ENCODE data around the gene GPC3. TPM values are rescaled to one million over a fixed set of nuclear protein-coding genes. Genes with fewer than 3 reads are reported as not detected.

Gene GPC3
- total RNA-seq, 1 donor from 2014 or later: 15.5 TPM

DNA sequence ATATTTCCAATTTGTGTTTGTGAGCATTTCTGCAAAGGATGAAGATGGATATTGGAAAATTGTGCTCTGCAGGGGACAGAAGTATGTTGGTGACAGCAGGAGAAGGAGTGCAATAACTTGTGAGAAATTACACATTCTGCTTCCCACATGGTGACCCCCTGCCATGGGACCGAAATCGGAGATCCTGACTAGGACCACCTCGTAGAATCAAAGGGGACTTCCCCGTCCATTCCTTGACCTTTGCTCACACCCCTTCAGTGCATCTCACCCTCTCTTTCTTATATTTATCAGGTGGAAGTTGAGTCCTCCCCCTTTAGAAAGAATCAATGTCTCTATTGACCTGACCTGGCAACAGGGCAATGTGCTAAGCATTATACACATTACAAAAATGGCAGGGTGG lies 451.2 kb downstream of the GPC3 start:
- Histone ChIP-seq H3K36me3 (no peaks in the 10 kb centered on the region), H3K9me3 (no peaks in the 10 kb centered on the region), H3K4me1 (no peaks in the 10 kb centered on the region), H3K27me3 (no peaks in the 10 kb centered on the region), H3K4me3 (no peak overlapping the region), H3K27ac (no peak overlapping the region)
- no peak for TF ChIP-seq POLR2AphosphoS5 (IDR thresholded peaks at IDR 0.05; ENCODE audit: insufficient read depth in 1 of 2, low read depth in 1 of 2)
- no peak for TF ChIP-seq POLR2A (IDR thresholded peaks at IDR 0.05)
- TF ChIP-seq, protein P1, sequence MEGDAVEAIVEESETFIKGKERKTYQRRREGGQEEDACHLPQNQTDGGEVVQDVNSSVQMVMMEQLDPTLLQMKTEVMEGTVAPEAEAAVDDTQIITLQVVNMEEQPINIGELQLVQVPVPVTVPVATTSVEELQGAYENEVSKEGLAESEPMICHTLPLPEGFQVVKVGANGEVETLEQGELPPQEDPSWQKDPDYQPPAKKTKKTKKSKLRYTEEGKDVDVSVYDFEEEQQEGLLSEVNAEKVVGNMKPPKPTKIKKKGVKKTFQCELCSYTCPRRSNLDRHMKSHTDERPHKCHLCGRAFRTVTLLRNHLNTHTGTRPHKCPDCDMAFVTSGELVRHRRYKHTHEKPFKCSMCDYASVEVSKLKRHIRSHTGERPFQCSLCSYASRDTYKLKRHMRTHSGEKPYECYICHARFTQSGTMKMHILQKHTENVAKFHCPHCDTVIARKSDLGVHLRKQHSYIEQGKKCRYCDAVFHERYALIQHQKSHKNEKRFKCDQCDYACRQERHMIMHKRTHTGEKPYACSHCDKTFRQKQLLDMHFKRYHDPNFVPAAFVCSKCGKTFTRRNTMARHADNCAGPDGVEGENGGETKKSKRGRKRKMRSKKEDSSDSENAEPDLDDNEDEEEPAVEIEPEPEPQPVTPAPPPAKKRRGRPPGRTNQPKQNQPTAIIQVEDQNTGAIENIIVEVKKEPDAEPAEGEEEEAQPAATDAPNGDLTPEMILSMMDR (IDR thresholded peaks at IDR 0.05): no peak
- DNase-seq (ENCODE audit: extremely low spot score in 2 of 2): no peak
- intact Hi-C loops (cut with DNase I): no loop called here

GRCh38 chrX:133533249-133533648 lies 452.1 kb downstream of the GPC3 start:
- TF ChIP-seq POLR2AphosphoS5 (IDR thresholded peaks at IDR 0.05; ENCODE audit: insufficient read depth in 1 of 2, low read depth in 1 of 2) (no peak), POLR2A (IDR thresholded peaks at IDR 0.05) (no peak)
- TF ChIP-seq, protein P1 (IDR thresholded peaks at IDR 0.05): no peak
- H3K27ac ChIP-seq: no peak overlapping the region
- no peaks in the 10 kb centered on the region for H3K27me3 ChIP-seq
- H3K4me3 ChIP-seq: no peak overlapping the region
- intact Hi-C loops (cut with DNase I): no loop called here
- H3K9me3 ChIP-seq: no peaks in the 10 kb centered on the region
- H3K4me1 ChIP-seq: no peaks in the 10 kb centered on the region
- DNase-seq (ENCODE audit: extremely low spot score in 2 of 2): no peak
- no peaks in the 10 kb centered on the region for H3K36me3 ChIP-seq

- H3K4me1 ChIP-seq: no peaks in the 10 kb centered on the region
- no peaks in the 10 kb centered on the region for H3K36me3 ChIP-seq
- H3K27me3 ChIP-seq: no peaks in the 10 kb centered on the region
- no peaks in the 10 kb centered on the region for H3K9me3 ChIP-seq
- no peak overlapping the region for H3K27ac ChIP-seq
- TF ChIP-seq POLR2A (IDR thresholded peaks at IDR 0.05) (no peak), POLR2AphosphoS5 (IDR thresholded peaks at IDR 0.05; ENCODE audit: insufficient read depth in 1 of 2, low read depth in 1 of 2) (no peak)
- TF ChIP-seq, protein P1 (IDR thresholded peaks at IDR 0.05): no peak
- intact Hi-C loops (cut with DNase I): no loop called here
- no peak overlapping the region for H3K4me3 ChIP-seq
- DNase-seq (ENCODE audit: extremely low spot score in 2 of 2): no peak
These were observed 454.4 kb downstream of the GPC3 start for GRCh38 chrX:133530960-133531359.

- intact Hi-C loops (cut with DNase I): no loop called here
- Histone ChIP-seq H3K27ac (no peak overlapping the region), H3K4me1 (no peaks in the 10 kb centered on the region), H3K36me3 (no peaks in the 10 kb centered on the region), H3K4me3 (no peak overlapping the region), H3K9me3 (no peaks in the 10 kb centered on the region), H3K27me3 (no peaks in the 10 kb centered on the region)
- no peak for DNase-seq (ENCODE audit: extremely low spot score in 2 of 2)
- TF ChIP-seq POLR2AphosphoS5 (IDR thresholded peaks at IDR 0.05; ENCODE audit: insufficient read depth in 1 of 2, low read depth in 1 of 2) (no peak), POLR2A (IDR thresholded peaks at IDR 0.05) (no peak)
- TF ChIP-seq, protein P1 (IDR thresholded peaks at IDR 0.05): no peak
These were observed 455.8 kb downstream of the GPC3 start for GRCh38 chrX:133529578-133529977.

DNA sequence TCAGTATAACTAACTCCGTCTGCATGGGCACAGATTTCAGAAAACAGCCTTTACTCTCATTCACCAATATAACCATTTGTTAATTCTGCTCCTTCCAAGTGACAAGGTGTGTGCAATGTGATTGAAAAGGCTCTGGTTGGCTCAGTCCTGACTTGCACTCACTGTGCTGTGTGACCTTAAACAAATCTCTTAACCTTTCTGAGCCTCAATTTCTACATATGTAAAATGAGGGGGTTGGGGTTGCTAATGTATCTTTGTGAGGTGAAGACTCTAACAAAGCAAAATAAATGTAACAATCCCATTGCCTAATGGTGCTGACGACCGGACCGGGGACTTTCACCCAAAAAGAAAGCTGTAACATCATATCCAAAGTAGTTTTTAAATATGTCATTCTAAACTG lies 457.6 kb downstream of the GPC3 start:
- intact Hi-C loops (cut with DNase I): no loop called here
- no peak overlapping the region for H3K4me3 ChIP-seq
- no peaks in the 10 kb centered on the region for H3K4me1 ChIP-seq
- DNase-seq (ENCODE audit: extremely low spot score in 2 of 2): no peak
- no peaks in the 10 kb centered on the region for H3K9me3 ChIP-seq
- no peak for TF ChIP-seq POLR2A (IDR thresholded peaks at IDR 0.05)
- no peak for TF ChIP-seq POLR2AphosphoS5 (IDR thresholded peaks at IDR 0.05; ENCODE audit: insufficient read depth in 1 of 2, low read depth in 1 of 2)
- TF ChIP-seq, protein P1 (IDR thresholded peaks at IDR 0.05): no peak
- H3K36me3 ChIP-seq: no peaks in the 10 kb centered on the region
- H3K27me3 ChIP-seq: no peaks in the 10 kb centered on the region
- H3K27ac ChIP-seq: no peak overlapping the region
